SK-N-SH (cell line): ENCODE results near the gene USP15. TPM values are rescaled to one million over a fixed set of nuclear protein-coding genes. Genes with fewer than 3 reads are reported as not detected.

ENCODE experiments used
- CTCF ChIA-PET: fragments of 300-600, 350-600 bp; formaldehyde crosslinking; extraction: SDS; loops from one replicate; lab custom pipeline; 2021; lab: Yijun Ruan, JAX
- POLR2A ChIA-PET: fragments of 350-600 bp; sonication (Branson Sonifier 250); formaldehyde crosslinking; extraction: SDS; loops from one replicate; lab custom pipeline; 2020; ENCODE audit warnings: antibody characterized with exemption, inconsistent platforms; lab: Yijun Ruan, JAX
- DNase-seq: peaks from one replicate; pipeline ENCODE4 v3.0.0; 2012
- H2AFZ ChIP-seq: fragments of 200-600 bp; sonication (generic); 2 replicates; pipeline ENCODE4 v1.8.1; 2016; ENCODE audit warnings: antibody characterized with exemption, mild to moderate bottlenecking, low read depth
- H3F3A ChIP-seq: fragments of 200-600 bp; sonication (generic); replicated peaks from 2 replicates; pipeline ENCODE3; 2016; ENCODE audit warnings: antibody characterized with exemption, mild to moderate bottlenecking; ENCODE audit not compliant: insufficient read depth
- H3K27ac ChIP-seq, 2 experiments: fragments of 200-500 bp in 1 of 2; fragments of 200-600 bp in 1 of 2; sonication (Bioruptor generic) in 1 of 2; sonication (generic), shearing (Covaris generic) in 1 of 2; 2 replicates each; pipeline versions ENCODE4 v1.5.1 to v1.6.1; 2014 to 2016; ENCODE audit warnings: low read depth in 2 of 2, inconsistent platforms in 1 of 2, low read length in 1 of 2, mild to moderate bottlenecking in 1 of 2, mixed read lengths in 1 of 2
- H3K27me3 ChIP-seq: fragments of 200-600 bp; sonication (generic), shearing (Covaris generic); 2 replicates; pipeline ENCODE4 v1.6.1; 2016; ENCODE audit warnings: mixed run types; ENCODE audit not compliant: insufficient read depth
- H3K36me3 ChIP-seq, 2 experiments: fragments of 200-500 bp in 1 of 2; fragments of 200-600 bp in 1 of 2; sonication (Bioruptor generic) in 1 of 2; sonication (generic) in 1 of 2; replicated peaks in 1 of 2; 2 replicates each; pipeline versions ENCODE3 to v1.5.1; 2014 to 2016; ENCODE audit warnings: low read length in 1 of 2, mild to moderate bottlenecking in 1 of 2; ENCODE audit not compliant: insufficient read depth in 2 of 2, control insufficient read depth in 1 of 2
- H3K4me1 ChIP-seq, 2 experiments: fragments of 200-500 bp in 1 of 2; fragments of 200-600 bp in 1 of 2; sonication (Bioruptor generic) in 1 of 2; sonication (generic), shearing (Covaris generic) in 1 of 2; 2 replicates each; pipeline versions ENCODE4 v1.5.1 to v1.6.1; 2014 to 2016; ENCODE audit warnings: low read depth in 1 of 2, low read length in 1 of 2, mixed run types in 1 of 2; ENCODE audit not compliant: insufficient read depth in 2 of 2, control insufficient read depth in 1 of 2
- H3K4me2 ChIP-seq: fragments of 200-600 bp; sonication (generic), shearing (Covaris generic); 2 replicates; pipeline ENCODE4 v1.6.1; 2017; ENCODE audit warnings: mixed run types
- H3K4me3 ChIP-seq, 2 experiments: fragments of 200-500 bp in 1 of 2; fragments of 200-600 bp in 1 of 2; sonication (Bioruptor generic) in 1 of 2; sonication (generic), shearing (Covaris generic) in 1 of 2; 2 replicates each; pipeline versions ENCODE4 v1.5.1 to v1.8.1; 2014 to 2016; ENCODE audit warnings: low read depth in 2 of 2, inconsistent platforms in 1 of 2, low read length in 1 of 2, mild to moderate bottlenecking in 1 of 2, mixed read lengths in 1 of 2, moderate library complexity in 1 of 2
- H3K79me2 ChIP-seq: fragments of 200-600 bp; sonication (generic); 2 replicates; pipeline ENCODE4 v1.8.1; 2017; ENCODE audit warnings: mild to moderate bottlenecking; ENCODE audit not compliant: insufficient read depth
- H3K9ac ChIP-seq: fragments of 200-600 bp; sonication (generic); 2 replicates; pipeline ENCODE4 v1.6.1; 2017; ENCODE audit warnings: mixed run types
- H3K9me2 ChIP-seq: fragments of 200-600 bp; sonication (generic); 2 replicates; pipeline ENCODE4 v1.6.1; 2017; ENCODE audit warnings: mixed run types
- H3K9me3 ChIP-seq: fragments of 200-600 bp; sonication (generic); 2 replicates; pipeline ENCODE4 v1.6.1; 2017; ENCODE audit warnings: mixed run types, mild to moderate bottlenecking, moderate library complexity
- H4K20me1 ChIP-seq: fragments of 200-600 bp; sonication (generic); 2 replicates; pipeline ENCODE4 v1.6.1; 2017; ENCODE audit warnings: mild to moderate bottlenecking, mixed run types; ENCODE audit not compliant: insufficient read depth
- CHD2 ChIP-seq: fragments of 150-350 bp; IDR thresholded peaks from 2 replicates; pipeline ENCODE4 v1.6.1; 2018; ENCODE audit warnings: low read length; ENCODE audit not compliant: partially characterized antibody
- EP300 ChIP-seq, 2 experiments: IDR thresholded peaks; 2 replicates each; pipeline versions ENCODE4 v1.4.0 to v1.6.1; 2012; ENCODE audit warnings: borderline replicate concordance in 1 of 2, low read depth in 1 of 2, low read length in 1 of 2
- EZH2phosphoT487 ChIP-seq: fragments of 200-600 bp; sonication (generic); IDR thresholded peaks from 2 replicates; pipeline ENCODE4 v1.6.1; 2017; ENCODE audit warnings: low read depth, mixed run types, mild to moderate bottlenecking, antibody characterized with exemption, moderate library complexity, borderline replicate concordance
- FOSL2 ChIP-seq: IDR thresholded peaks from 2 replicates; pipeline ENCODE4 v1.4.0; 2012; ENCODE audit warnings: low read depth, mild to moderate bottlenecking, moderate library complexity, borderline replicate concordance
- JUND ChIP-seq: IDR thresholded peaks from 2 replicates; pipeline ENCODE4 v1.4.0; 2012
- MXI1 ChIP-seq: IDR thresholded peaks from 2 replicates; pipeline ENCODE4 v1.6.1; 2012; ENCODE audit warnings: mild to moderate bottlenecking, low read depth, low read length, improper control_type of control experiment
- NFIC ChIP-seq: IDR thresholded peaks from 2 replicates; pipeline ENCODE4 v1.4.0; 2012; ENCODE audit warnings: borderline replicate concordance
- NRF1 ChIP-seq: IDR thresholded peaks from 2 replicates; pipeline ENCODE4 v1.6.1; 2012; ENCODE audit warnings: low read depth, mild to moderate bottlenecking, low read length
- PBX3 ChIP-seq: IDR thresholded peaks from 2 replicates; pipeline ENCODE4; 2012
- RCOR1 ChIP-seq: fragments of 150-350 bp; IDR thresholded peaks from 2 replicates; pipeline ENCODE4 v1.6.1; 2017; ENCODE audit warnings: antibody characterized with exemption, low read length
- SIN3A ChIP-seq: IDR thresholded peaks from 2 replicates; pipeline ENCODE4 v1.6.1; 2012; ENCODE audit warnings: low read depth, mild to moderate bottlenecking, low read length, moderate library complexity, borderline replicate concordance
- TCF12 ChIP-seq: IDR thresholded peaks from 2 replicates; pipeline ENCODE4 v1.4.0; 2012
- TEAD4 ChIP-seq: IDR thresholded peaks from 2 replicates; pipeline ENCODE4 v1.4.0; 2012; ENCODE audit warnings: mild to moderate bottlenecking, borderline replicate concordance; ENCODE audit not compliant: insufficient read depth
- USF1 ChIP-seq: IDR thresholded peaks from 2 replicates; pipeline ENCODE4 v1.4.0; 2012; ENCODE audit warnings: low read depth, borderline replicate concordance
- WGBS: methylation state at CpG from one replicate; pipeline ENCODE4 v1.1.6; 2017; ENCODE audit warnings: low lambda C conversion rate; 5-methylcytosine and 5-hydroxymethylcytosine counted together
- polyA plus RNA-seq, 3 experiments: library from polyadenylated mRNA; depleted of rRNA; stranded (reverse); fragments of >200 nt; gene quantifications; 2 replicates each; pipeline ENCODE4 v1.2.3, GENCODE V29; 2012

USP15 gene
- polyA plus RNA-seq, 1 of the 3 experiments (the other 2 are of a cell fraction) = 13.2 TPM

GRCh38 chr12:62379026-62379722 lies 119.0 kb downstream of the USP15 start:
- H3K9me3 ChIP-seq = no peaks in the 10 kb centered on the region
- no peaks in the 10 kb centered on the region for H4K20me1 ChIP-seq
- H3K9ac ChIP-seq = no peak overlapping the region
- 64% methylated on average over 2 of the region's 2 CpGs for WGBS
- no peak overlapping the region for H3K4me3 ChIP-seq
- TF ChIP-seq PBX3 (peak; percentile 58), NRF1 (no peak), FOSL2 (no peak), MXI1 (no peak), TCF12 (no peak), NFIC (no peak)
- no peak overlapping the region for H2AFZ ChIP-seq
- H3F3A ChIP-seq = no peaks in the 10 kb centered on the region
- POLR2A ChIA-PET = no interaction called here
- H3K27me3 ChIP-seq = no peaks in the 10 kb centered on the region
- H3K27ac ChIP-seq = no peak overlapping the region
- peaks cover 7% of the 10 kb centered on the region; the same call in 1 of the 2 replicates for H3K79me2 ChIP-seq
- CTCF ChIA-PET = no interaction called here
- no peaks in the 10 kb centered on the region for H3K9me2 ChIP-seq
- peaks cover 17 to 18% of the 10 kb centered on the region in 2 experiments for H3K36me3 ChIP-seq
- H3K4me1 ChIP-seq = peaks cover 0 to 4% of the 10 kb centered on the region in 2 experiments; a peak in 1 of 4 replicates
- no peak overlapping the region for H3K4me2 ChIP-seq
- no peak for DNase-seq

DNA sequence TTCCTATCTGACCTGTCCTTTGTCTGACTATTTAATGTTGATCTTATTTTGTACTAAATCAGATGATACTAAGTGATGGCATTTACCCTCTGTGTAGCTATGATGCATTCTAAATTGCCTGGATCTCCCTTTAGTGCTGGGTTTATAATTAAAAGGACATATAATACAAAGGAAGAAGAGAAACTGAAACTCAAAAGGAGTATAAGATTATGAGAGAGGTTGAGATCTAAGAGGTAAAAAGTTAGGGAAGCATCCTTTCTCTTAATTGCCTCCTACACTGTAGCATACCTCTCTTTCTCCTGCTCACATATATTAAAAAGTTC lies 119.5 kb downstream of the USP15 start:
- Histone ChIP-seq H2AFZ (no peak overlapping the region), H3K4me2 (no peak overlapping the region), H3K27me3 (no peaks in the 10 kb centered on the region), H3K9me3 (no peaks in the 10 kb centered on the region), H3K9me2 (no peaks in the 10 kb centered on the region), H3F3A (no peaks in the 10 kb centered on the region), H3K79me2 (peaks cover 7% of the 10 kb centered on the region; the same call in 1 of the 2 replicates), H3K4me3 (no peak overlapping the region), H3K27ac (no peak overlapping the region), H3K36me3 (peaks cover 15 to 17% of the 10 kb centered on the region in 2 experiments), H4K20me1 (no peaks in the 10 kb centered on the region), H3K9ac (no peak overlapping the region), H3K4me1 (no peaks in the 10 kb centered on the region)
- no peak for DNase-seq
- TF ChIP-seq TEAD4 (no peak), MXI1 (no peak), CHD2 (no peak), JUND (no peak), FOSL2 (no peak), EZH2phosphoT487 (no peak), EP300 (IDR thresholded peaks at IDR 0.05; ENCODE audit: borderline replicate concordance in 1 of 2, low read depth in 1 of 2, low read length in 1 of 2) (no peak), USF1 (no peak), SIN3A (no peak), TCF12 (no peak), RCOR1 (no peak), NRF1 (no peak)
- CTCF ChIA-PET = no interaction called here
- POLR2A ChIA-PET = no interaction called here
